ENCODE measurements around the gene FAM229A. TPM values are rescaled to one million over a fixed set of nuclear protein-coding genes. Genes with fewer than 3 reads are reported as not detected.

FAM229A gene
- total and polyA plus RNA-seq, 2 of the 8 experiments (the other 6 are each of a cell fraction or from before 2014, with no cell fraction given), result 4.1 to 4.2 TPM

- CTCF ChIA-PET (ENCODE audit: partially characterized antibody), result interaction anchor here (0.6 to 3.6 kb wide), 4 partner anchors 9 to 92 kb away, joined by 3 to 14 read pairs (median 5); no protein-coding TSS in a partner anchor
- no peak overlapping the region for H3K4ac ChIP-seq (replicated peaks; ENCODE audit: insufficient read length, low read depth, low read length)
- peaks cover 4 to 21% of the 10 kb centered on the region in 2 experiments; a peak in 3 of 4 replicates for H3K79me2 ChIP-seq (ENCODE audit: control insufficient read depth in 1 of 2, insufficient read depth in 2 of 2, low read length in 2 of 2)
- peaks cover 9 to 20% of the 10 kb centered on the region in 2 experiments for H4K20me1 ChIP-seq (replicated peaks in 1 of 2; ENCODE audit: control insufficient read depth in 1 of 2, insufficient read depth in 2 of 2, low read length in 2 of 2)
- no peak for DNase-seq (ENCODE audit: low read depth in 1 of 2, low spot score in 2 of 2)
- no peaks in the 10 kb centered on the region for H3K27me3 ChIP-seq (replicated peaks in 1 of 4; ENCODE audit: control insufficient read depth in 3 of 4, extremely low read depth in 1 of 4, insufficient read depth in 3 of 4, low read length in 3 of 4)
- H3K79me1 ChIP-seq (ENCODE audit: low read depth, low read length), result peaks cover 2% of the 10 kb centered on the region; the same call in 1 of the 2 replicates
- peak in 1 of 2 experiments; percentile 17; a peak in 1 of 3 replicates for TF ChIP-seq POLR2A (IDR thresholded peaks at IDR 0.05; ENCODE audit: control extremely low read depth in 1 of 2, low read depth in 2 of 2, low read length in 2 of 2)
- no peak for TF ChIP-seq TBP (IDR thresholded peaks at IDR 0.05; ENCODE audit: low read depth, low read length)
- TF ChIP-seq POLR2AphosphoS5 (IDR thresholded peaks at IDR 0.05; ENCODE audit: low read depth, low read length), result peak; percentile 60
- no peak for TF ChIP-seq NANOG (IDR thresholded peaks at IDR 0.05; ENCODE audit: insufficient read depth, low read depth, low read length, poor library complexity, severe bottlenecking)
- no peak for TF ChIP-seq SIRT6 (IDR thresholded peaks at IDR 0.05; ENCODE audit: low read length)
- no peak overlapping the region for H3K14ac ChIP-seq (ENCODE audit: insufficient read length)
- H3K4me1 ChIP-seq (replicated peaks in 1 of 4; ENCODE audit: control insufficient read depth in 3 of 4, insufficient read depth in 4 of 4, low read length in 3 of 4), result peaks cover 5 to 21% (median 14%) of the 10 kb centered on the region in 4 experiments
- H2BK5ac ChIP-seq (ENCODE audit: low read depth, low read length), result no peak overlapping the region
- H2AK5ac ChIP-seq (ENCODE audit: low read depth, low read length), result no peak overlapping the region
- no peak overlapping the region; the same call in 1 of the 2 replicates for H2BK20ac ChIP-seq (ENCODE audit: low read length)
- H2BK15ac ChIP-seq (ENCODE audit: low read length), result no peak overlapping the region
- no peaks in the 10 kb centered on the region for H3K9me3 ChIP-seq (ENCODE audit: insufficient read depth in 2 of 2, low read depth in 1 of 2, low read length in 1 of 2)
- H4K91ac ChIP-seq (replicated peaks; ENCODE audit: insufficient read length, low read length), result no peak overlapping the region
- H3K4me2 ChIP-seq (ENCODE audit: insufficient read depth in 1 of 2, low read depth in 2 of 2, low read length in 2 of 2), result no peak overlapping the region
- no peak overlapping the region for H4K5ac ChIP-seq (ENCODE audit: insufficient read length, low read depth, low read length)
- no peak for FAIRE-seq
- H3K36me3 ChIP-seq (ENCODE audit: control insufficient read depth in 2 of 4, insufficient read depth in 4 of 4, low read length in 3 of 4), result peaks cover 24 to 79% (median 36%) of the 10 kb centered on the region in 4 experiments; a peak in 7 of 8 replicates
- H3K23me2 ChIP-seq (ENCODE audit: low read depth, low read length), result peaks cover 8% of the 10 kb centered on the region; the same call in 1 of the 2 replicates
- 95% methylated on average over 12 of the region's 12 CpGs; no CpG with 5 or more reads in 1 of the 2 experiments for WGBS, 2 experiments (ENCODE audit: extremely low coverage in 1 of 2, insufficient coverage in 1 of 2, insufficient read length in 1 of 2, insufficient replicate concordance in 2 of 2, low coverage in 1 of 2, low lambda C conversion rate in 2 of 2, missing lambda C conversion rate in 1 of 2)
- H3K56ac ChIP-seq (replicated peaks; ENCODE audit: insufficient read length, low read depth, low read length), result no peak overlapping the region
- no peak overlapping the region for H2BK12ac ChIP-seq (ENCODE audit: low read depth, low read length)
- H3K23ac ChIP-seq (ENCODE audit: insufficient read length), result no peak overlapping the region
- H2AFZ ChIP-seq (ENCODE audit: low read length), result no peak overlapping the region
- no peak overlapping the region for H3K27ac ChIP-seq (ENCODE audit: low read depth, low read length)
- H4K8ac ChIP-seq (ENCODE audit: extremely low read depth, insufficient read depth, low read length), result no peak overlapping the region
- no peak overlapping the region for H3K4me3 ChIP-seq (ENCODE audit: extremely low read depth in 1 of 4, insufficient read depth in 2 of 4, low read depth in 3 of 4, low read length in 4 of 4)
- H2BK120ac ChIP-seq (replicated peaks; ENCODE audit: low read depth, low read length), result no peak overlapping the region
- POLR2A ChIA-PET (ENCODE audit: partially characterized antibody), result interaction anchor here (0.6 to 13.4 kb wide), 19 partner anchors 9 to 1243 kb away, joined by 3 to 321 read pairs (median 7); partner anchors contain the start of genes CCDC28B, FAM167B, FAM229A and IQCC
- no peak overlapping the region for H3K9ac ChIP-seq (replicated peaks in 1 of 4; ENCODE audit: extremely low read depth in 1 of 4, low read depth in 3 of 4, low read length in 3 of 4)
- no peak overlapping the region for H3K18ac ChIP-seq (ENCODE audit: extremely low read depth, low read length)
Measured at GRCh38 chr1:32330558-32331151, 31.6 kb downstream of the FAM229A start.
